Activated CD8-positive, alpha-beta memory T cell treated with anti-CD3 and anti-CD28 coated beads, Interleukin-2, amount 50 U/mL, for 1 hour (primary cell): ENCODE results near the gene ZNF174.

Experiments used
- DNase-seq: peaks from one replicate; pipeline ENCODE4 v3.0.0-alpha.2; 2020; ENCODE audit errors: extremely low read depth

ZNF174 gene

GRCh38 chr16:3400779-3401688, at the start of gene ZNF174, which contains the start of gene ZSCAN32:
ZNF174 (plus strand) TSS chr16:3401215; CDS start chr16:3402005, 790 bp downstream.
ZSCAN32 (minus strand) TSS chr16:3401004; CDS start chr16:3397557, 3,447 bp downstream.
- DNase-seq, result peak; percentile 96

DNA sequence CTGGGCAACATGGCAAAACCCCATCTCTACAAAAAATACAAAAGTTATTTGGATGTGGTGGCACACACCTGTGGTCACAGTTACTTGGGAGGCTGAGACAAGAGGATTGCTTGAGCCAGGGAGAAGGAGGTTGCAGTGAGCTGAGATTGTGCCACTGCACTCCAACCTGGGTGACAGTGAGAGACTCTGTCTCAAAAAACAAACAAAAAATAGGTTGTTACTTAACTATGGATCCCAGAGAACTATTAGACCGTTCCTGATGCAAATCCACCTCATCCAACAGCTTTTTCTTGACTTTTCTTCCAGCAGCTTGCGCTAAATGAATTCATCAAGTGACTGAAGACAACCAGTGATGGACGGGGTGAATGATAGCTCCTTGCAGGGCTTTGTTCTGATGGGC, 45.4 kb upstream of the ZNF174 start, which contains the start of gene OR2C1:
TSS of gene OR2C1 (plus strand) at position 301 of the 400 bp plus-strand sequence. CDS start at position 353, 52 bp downstream.
- DNase-seq, result no peak

DNA sequence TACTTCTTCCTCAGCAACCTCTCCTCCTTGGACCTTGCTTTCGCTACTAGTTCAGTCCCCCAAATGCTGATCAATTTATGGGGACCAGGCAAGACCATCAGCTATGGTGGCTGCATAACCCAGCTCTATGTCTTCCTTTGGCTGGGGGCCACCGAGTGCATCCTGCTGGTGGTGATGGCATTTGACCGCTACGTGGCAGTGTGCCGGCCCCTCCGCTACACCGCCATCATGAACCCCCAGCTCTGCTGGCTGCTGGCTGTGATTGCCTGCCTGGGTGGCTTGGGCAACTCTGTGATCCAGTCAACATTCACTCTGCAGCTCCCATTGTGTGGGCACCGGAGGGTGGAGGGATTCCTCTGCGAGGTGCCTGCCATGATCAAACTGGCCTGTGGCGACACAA, 44.9 kb upstream of the ZNF174 start:
- DNase-seq, result no peak

- DNase-seq, result no peak
These were observed 42.1 kb upstream of the ZNF174 start for GRCh38 chr16:3358871-3359270.

GRCh38 chr16:3362931-3363330, 38.1 kb upstream of the ZNF174 start:
- no peak for DNase-seq

GRCh38 chr16:3363793-3364192, 37.2 kb upstream of the ZNF174 start:
- no peak for DNase-seq

DNA sequence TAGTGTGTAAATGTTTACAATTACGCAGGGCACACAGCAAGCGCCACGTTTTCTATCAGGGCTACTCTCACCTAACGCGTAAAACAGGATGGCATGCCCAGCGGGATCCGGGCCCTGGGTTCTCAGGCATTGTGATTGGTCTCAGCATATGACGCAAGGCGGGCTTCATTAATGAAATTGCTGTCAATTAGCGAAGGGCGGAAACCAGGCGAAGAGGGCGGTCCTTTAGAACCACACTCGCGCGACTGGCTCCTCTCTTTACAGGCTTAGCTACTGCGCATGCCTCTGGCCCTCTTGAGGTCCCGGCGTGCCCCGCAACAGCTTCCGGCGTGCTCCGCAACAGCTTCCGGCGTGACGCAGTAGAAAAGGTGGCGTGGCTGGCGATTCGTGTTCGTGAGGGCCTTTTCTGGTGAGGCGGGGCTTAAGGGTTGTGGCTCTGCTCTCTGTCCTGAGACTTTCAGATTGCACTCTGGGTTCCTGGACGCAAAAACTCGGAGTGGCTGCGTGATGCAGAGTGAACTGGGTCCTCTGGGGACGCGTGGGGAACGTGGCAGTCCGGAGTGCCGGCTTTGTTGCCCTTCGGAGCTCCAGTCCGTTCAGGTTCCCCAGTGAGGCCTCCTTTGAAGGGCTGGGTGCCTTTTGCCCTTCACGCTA, 36.1 kb upstream of the ZNF174 start:
- peak; percentile 75 for DNase-seq

- no peak for DNase-seq
These were observed 31.9 kb upstream of the ZNF174 start for GRCh38 chr16:3369073-3369472.

DNA sequence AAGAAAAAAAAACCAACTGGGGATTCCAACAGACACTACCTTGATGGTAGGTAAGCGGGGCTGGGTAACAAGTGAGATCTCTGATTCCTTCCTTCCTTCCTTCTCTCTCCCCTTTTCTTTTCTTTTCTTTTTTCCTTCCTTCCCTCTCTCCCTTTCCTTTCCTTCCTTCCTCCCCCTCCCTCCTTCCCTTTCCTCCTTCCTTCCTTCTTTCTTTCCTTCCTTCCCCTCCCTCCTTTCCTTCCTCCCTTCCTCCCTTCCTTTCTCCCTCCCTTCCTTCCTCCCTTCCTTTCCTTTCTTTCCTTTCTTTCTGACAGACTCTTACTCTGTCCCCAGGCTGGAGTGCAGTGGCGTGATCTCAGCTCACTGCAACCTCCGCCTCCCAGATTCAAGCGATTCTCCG, 25.3 kb upstream of the ZNF174 start:
- no peak for DNase-seq

- DNase-seq, result no peak
These were observed 23.1 kb upstream of the ZNF174 start for GRCh38 chr16:3377917-3378316.

- DNase-seq, result no peak
These were observed 18.0 kb upstream of the ZNF174 start for GRCh38 chr16:3383045-3383448.

GRCh38 chr16:3388325-3388724, 12.7 kb upstream of the ZNF174 start:
- DNase-seq, result no peak

- DNase-seq, result no peak
These were observed 11.2 kb upstream of the ZNF174 start for GRCh38 chr16:3389663-3390338.

GRCh38 chr16:3400446-3400778, 603 bp upstream of the ZNF174 start:
- no peak for DNase-seq

DNA sequence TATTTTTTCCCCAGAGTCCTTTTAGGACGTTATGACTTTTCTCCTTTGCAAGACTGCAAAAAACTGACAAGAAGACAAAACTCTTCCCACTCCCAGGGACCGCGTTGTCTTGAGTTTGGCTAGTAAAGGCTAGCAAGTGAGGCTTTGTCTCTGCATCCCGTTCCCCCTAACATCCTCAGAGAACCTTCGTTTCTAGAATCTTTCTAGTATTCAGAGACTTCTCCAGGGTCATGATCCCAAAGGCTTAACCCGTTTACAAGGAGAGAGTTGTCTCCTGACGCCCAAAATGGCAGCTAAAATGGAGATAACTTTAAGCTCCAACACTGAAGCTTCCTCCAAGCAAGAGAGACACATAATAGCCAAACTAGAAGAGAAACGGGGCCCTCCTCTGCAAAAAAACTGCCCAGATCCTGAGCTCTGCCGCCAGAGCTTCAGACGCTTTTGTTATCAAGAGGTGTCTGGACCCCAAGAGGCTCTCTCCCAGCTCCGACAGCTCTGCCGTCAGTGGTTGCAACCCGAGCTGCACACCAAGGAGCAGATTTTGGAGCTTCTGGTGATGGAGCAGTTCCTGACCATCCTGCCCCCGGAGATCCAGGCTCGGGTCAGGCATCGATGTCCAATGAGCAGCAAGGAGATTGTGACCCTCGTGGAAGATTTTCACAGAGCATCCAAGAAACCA, 843 bp downstream of the ZNF174 start:
- DNase-seq, result no peak

- DNase-seq, result no peak
These were observed 7.7 kb downstream of the ZNF174 start for GRCh38 chr16:3408561-3409197.

DNA sequence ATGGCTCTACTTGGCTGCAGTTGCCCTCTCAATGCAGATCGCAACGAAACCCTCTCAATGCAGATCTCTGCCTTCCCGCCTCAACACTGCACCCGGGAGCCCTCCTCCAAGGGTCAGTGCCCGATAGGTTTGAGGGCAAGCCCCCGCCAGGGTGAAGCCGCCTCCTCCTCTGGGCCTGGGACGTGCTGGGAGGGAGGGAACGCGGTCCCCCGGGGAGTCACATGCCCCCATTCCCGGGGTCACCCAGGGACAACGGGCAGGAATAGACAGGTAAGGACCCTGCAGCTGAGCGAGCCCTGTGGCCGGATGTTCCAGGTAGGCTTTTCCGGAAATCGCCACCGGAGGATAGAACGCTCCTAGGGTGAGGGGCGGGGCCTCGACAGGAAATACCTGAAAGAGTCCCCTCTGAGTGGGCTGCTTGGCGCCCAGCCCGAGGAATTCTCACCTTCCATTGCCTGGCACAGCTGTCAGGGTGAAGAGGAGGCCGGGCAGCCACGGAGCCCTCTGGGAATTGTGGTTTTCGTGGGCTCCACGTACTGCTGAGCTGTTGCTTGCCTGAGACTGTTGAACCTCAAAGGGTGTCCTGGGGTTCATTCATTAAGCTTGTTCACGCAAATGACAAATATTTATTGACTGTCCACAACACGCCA, 12.8 kb downstream of the ZNF174 start:
- DNase-seq, result no peak

GRCh38 chr16:3431779-3432219, 30.8 kb downstream of the ZNF174 start:
- DNase-seq, result no peak

- no peak for DNase-seq
These were observed 33.4 kb downstream of the ZNF174 start for GRCh38 chr16:3434373-3434772.

- DNase-seq, result no peak
These were observed 38.6 kb downstream of the ZNF174 start for GRCh38 chr16:3439637-3440036.
